ENCODE data around the gene C9orf43.

DNA sequence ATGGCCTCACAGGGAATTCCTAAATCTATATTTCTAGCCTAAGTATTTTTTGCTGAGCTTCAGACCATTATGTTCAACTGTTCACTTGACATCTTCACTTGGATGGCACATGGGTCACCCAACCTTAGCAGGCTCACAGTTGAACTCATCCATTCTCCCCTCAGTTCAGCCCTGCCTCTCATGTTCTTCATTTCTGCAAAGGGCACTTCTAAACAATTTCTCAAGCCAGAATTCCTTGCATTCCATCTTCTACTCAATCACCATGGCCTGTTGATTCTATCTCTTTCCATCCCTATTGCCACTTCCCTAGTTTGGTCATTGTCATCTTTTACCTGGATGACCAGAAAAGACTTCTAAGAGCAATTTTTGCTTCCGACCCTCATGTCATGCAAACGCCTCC lies 45.7 kb downstream of the C9orf43 start:
- TF ChIP-seq, protein P1, sequence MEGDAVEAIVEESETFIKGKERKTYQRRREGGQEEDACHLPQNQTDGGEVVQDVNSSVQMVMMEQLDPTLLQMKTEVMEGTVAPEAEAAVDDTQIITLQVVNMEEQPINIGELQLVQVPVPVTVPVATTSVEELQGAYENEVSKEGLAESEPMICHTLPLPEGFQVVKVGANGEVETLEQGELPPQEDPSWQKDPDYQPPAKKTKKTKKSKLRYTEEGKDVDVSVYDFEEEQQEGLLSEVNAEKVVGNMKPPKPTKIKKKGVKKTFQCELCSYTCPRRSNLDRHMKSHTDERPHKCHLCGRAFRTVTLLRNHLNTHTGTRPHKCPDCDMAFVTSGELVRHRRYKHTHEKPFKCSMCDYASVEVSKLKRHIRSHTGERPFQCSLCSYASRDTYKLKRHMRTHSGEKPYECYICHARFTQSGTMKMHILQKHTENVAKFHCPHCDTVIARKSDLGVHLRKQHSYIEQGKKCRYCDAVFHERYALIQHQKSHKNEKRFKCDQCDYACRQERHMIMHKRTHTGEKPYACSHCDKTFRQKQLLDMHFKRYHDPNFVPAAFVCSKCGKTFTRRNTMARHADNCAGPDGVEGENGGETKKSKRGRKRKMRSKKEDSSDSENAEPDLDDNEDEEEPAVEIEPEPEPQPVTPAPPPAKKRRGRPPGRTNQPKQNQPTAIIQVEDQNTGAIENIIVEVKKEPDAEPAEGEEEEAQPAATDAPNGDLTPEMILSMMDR (IDR thresholded peaks at IDR 0.05), result no peak
- TF ChIP-seq RFX5 (IDR thresholded peaks at IDR 0.05) (no peak), EHMT2 (IDR thresholded peaks at IDR 0.05; ENCODE audit: low read depth) (no peak), KDM1A (IDR thresholded peaks at IDR 0.05; ENCODE audit: low read depth) (no peak), FOSL2 (IDR thresholded peaks at IDR 0.05) (no peak), FOSL2 (CRISPR knock-in tag; IDR thresholded peaks at IDR 0.05) (no peak), CHD2 (IDR thresholded peaks at IDR 0.05; ENCODE audit: low read length, partially characterized antibody) (no peak), CEBPB (IDR thresholded peaks at IDR 0.05) (no peak), CBX8 (IDR thresholded peaks at IDR 0.05) (no peak), GATA3 (IDR thresholded peaks at IDR 0.05; ENCODE audit: borderline replicate concordance) (no peak), POLR2A (IDR thresholded peaks at IDR 0.05; ENCODE audit: low read length) (no peak), SMC3 (IDR thresholded peaks at IDR 0.05) (no peak), NR3C1 (IDR thresholded peaks at IDR 0.05) (no peak)
- TF ChIP-seq, protein P2, sequence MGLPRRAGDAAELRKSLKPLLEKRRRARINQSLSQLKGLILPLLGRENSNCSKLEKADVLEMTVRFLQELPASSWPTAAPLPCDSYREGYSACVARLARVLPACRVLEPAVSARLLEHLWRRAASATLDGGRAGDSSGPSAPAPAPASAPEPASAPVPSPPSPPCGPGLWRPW (IDR thresholded peaks at IDR 0.05), result no peak

All from A549 (cell line).